Heart left ventricle (tissue), 13 donors: Measurements from ENCODE around the gene TRDMT1.

Experiments
- POLR2A ChIP-seq, 2 donors: fragments of 450-650 bp; IDR thresholded peaks; one replicate each; pipeline ENCODE4 v1.6.1; 2017; ENCODE audit warnings: antibody characterized with exemption in 2 of 2, mild to moderate bottlenecking in 2 of 2, moderate library complexity in 2 of 2
- TF ChIP-seq, protein P1 (sequence below), 12 donors: fragments of 200-600 bp; sonication (generic) in 4 of 12; IDR thresholded peaks; one replicate each; pipeline versions ENCODE4 v1.5.0 to v1.8.0; 2018 to 2022; ENCODE audit warnings: antibody characterized with exemption in 12 of 12, mild to moderate bottlenecking in 5 of 12
- donor health status: ischemic (EF 13 %, LVEDD 7.1; RV severe dilation, severe dysfunction).
- donor health status: DM: no; HTN: yes; CAD: no.
- donor health status: DM: no; HTN: no; CAD: no.
- donor health status: ischemic (EF 25% LVEDD 6.9; RV normal size, moderate dysfunction).
- donor health status: ischemic (EF 25% LVEDD 5.7; RV mildly dilated, moderate dysfunction).
- donor health status: ischemic (EF 35%, LVEDD 5.7; RV mildly dilated, moderate dysfunction).
- donor health status: nonischemic (EF 11% LVEDD 7.7; RV severe dilation, severe dysfunction).
- donor health status: DM: yes; HTN: yes; CAD: no.
- donor health status: PGD.
- donor health status: ischemic (EF 29% LVEDD 5.4; RV normal size, mild dysfunction).
- donor health status: nonischemic (EF 23%, LVEDD 6.1; RV moderate dilation, normal function).

GRCh38 chr10:17177014-17177413 is 24.5 kb downstream of the TRDMT1 start:
- TF ChIP-seq, protein P1, sequence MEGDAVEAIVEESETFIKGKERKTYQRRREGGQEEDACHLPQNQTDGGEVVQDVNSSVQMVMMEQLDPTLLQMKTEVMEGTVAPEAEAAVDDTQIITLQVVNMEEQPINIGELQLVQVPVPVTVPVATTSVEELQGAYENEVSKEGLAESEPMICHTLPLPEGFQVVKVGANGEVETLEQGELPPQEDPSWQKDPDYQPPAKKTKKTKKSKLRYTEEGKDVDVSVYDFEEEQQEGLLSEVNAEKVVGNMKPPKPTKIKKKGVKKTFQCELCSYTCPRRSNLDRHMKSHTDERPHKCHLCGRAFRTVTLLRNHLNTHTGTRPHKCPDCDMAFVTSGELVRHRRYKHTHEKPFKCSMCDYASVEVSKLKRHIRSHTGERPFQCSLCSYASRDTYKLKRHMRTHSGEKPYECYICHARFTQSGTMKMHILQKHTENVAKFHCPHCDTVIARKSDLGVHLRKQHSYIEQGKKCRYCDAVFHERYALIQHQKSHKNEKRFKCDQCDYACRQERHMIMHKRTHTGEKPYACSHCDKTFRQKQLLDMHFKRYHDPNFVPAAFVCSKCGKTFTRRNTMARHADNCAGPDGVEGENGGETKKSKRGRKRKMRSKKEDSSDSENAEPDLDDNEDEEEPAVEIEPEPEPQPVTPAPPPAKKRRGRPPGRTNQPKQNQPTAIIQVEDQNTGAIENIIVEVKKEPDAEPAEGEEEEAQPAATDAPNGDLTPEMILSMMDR (IDR thresholded peaks at IDR 0.05): no peak
- no peak for TF ChIP-seq POLR2A (IDR thresholded peaks at IDR 0.05)
